ENCODE results near the gene NUP214. TPM values are rescaled to one million over a fixed set of nuclear protein-coding genes. Genes with fewer than 3 reads are reported as not detected.

Gene NUP214
- total RNA-seq, 1 donor: 53.0 TPM

GRCh38 chr9:131120620-131121228 lies 4.7 kb upstream of the NUP214 start:
- H3K27me3 ChIP-seq (ENCODE audit: insufficient read depth, low read length): no peaks in the 10 kb centered on the region
- H3K4me3 ChIP-seq (ENCODE audit: low read length): no peak overlapping the region
- peaks cover 7% of the 10 kb centered on the region for H3K4me1 ChIP-seq (ENCODE audit: insufficient read depth, low read length)
- no peaks in the 10 kb centered on the region for H3K9me3 ChIP-seq (ENCODE audit: low read depth, low read length)

- peaks cover 14% of the 10 kb centered on the region for H3K4me1 ChIP-seq (ENCODE audit: insufficient read depth, low read length)
- no peaks in the 10 kb centered on the region for H3K27me3 ChIP-seq (ENCODE audit: insufficient read depth, low read length)
- no peaks in the 10 kb centered on the region for H3K9me3 ChIP-seq (ENCODE audit: low read depth, low read length)
These were observed 4.0 kb upstream of the NUP214 start for GRCh38 chr9:131121346-131121745.

GRCh38 chr9:131122158-131122557 lies 3.2 kb upstream of the NUP214 start:
- no peaks in the 10 kb centered on the region for H3K27me3 ChIP-seq (ENCODE audit: insufficient read depth, low read length)
- H3K9me3 ChIP-seq (ENCODE audit: low read depth, low read length): no peaks in the 10 kb centered on the region
- no peak overlapping the region for H3K4me3 ChIP-seq (ENCODE audit: low read length)
- H3K4me1 ChIP-seq (ENCODE audit: insufficient read depth, low read length): peaks cover 21% of the 10 kb centered on the region

More at GRCh38 chr9:131121346-131121745, 4.0 kb upstream of the NUP214 start:
- H3K4me3 ChIP-seq (ENCODE audit: low read length): no peak overlapping the region

- H3K27me3 ChIP-seq (ENCODE audit: insufficient read depth, low read length): no peaks in the 10 kb centered on the region
- H3K9me3 ChIP-seq (ENCODE audit: low read depth, low read length): no peaks in the 10 kb centered on the region
- peak overlapping the region; percentile 90 for H3K4me3 ChIP-seq (ENCODE audit: low read length)
- peaks cover 21% of the 10 kb centered on the region for H3K4me1 ChIP-seq (ENCODE audit: insufficient read depth, low read length)
These were observed 423 bp upstream of the NUP214 start for GRCh38 chr9:131125038-131125287.

GRCh38 chr9:131126059-131126426 lies 657 bp downstream of the NUP214 start:
- peaks cover 21% of the 10 kb centered on the region for H3K4me1 ChIP-seq (ENCODE audit: insufficient read depth, low read length)
- H3K27me3 ChIP-seq (ENCODE audit: insufficient read depth, low read length): no peaks in the 10 kb centered on the region
- H3K9me3 ChIP-seq (ENCODE audit: low read depth, low read length): no peaks in the 10 kb centered on the region
- H3K4me3 ChIP-seq (ENCODE audit: low read length): peak overlapping the region; percentile 90

GRCh38 chr9:131129183-131129582 lies 3.8 kb downstream of the NUP214 start:
- no peaks in the 10 kb centered on the region for H3K27me3 ChIP-seq (ENCODE audit: insufficient read depth, low read length)
- H3K4me1 ChIP-seq (ENCODE audit: insufficient read depth, low read length): peaks cover 21% of the 10 kb centered on the region
- no peaks in the 10 kb centered on the region for H3K9me3 ChIP-seq (ENCODE audit: low read depth, low read length)
- H3K4me3 ChIP-seq (ENCODE audit: low read length): no peak overlapping the region

- Histone ChIP-seq H3K4me1 (ENCODE audit: insufficient read depth, low read length) (no peaks in the 10 kb centered on the region), H3K9me3 (ENCODE audit: low read depth, low read length) (no peaks in the 10 kb centered on the region), H3K27me3 (ENCODE audit: insufficient read depth, low read length) (no peaks in the 10 kb centered on the region), H3K4me3 (ENCODE audit: low read length) (no peak overlapping the region)
These were observed 13.3 kb downstream of the NUP214 start for GRCh38 chr9:131138676-131139075.

- H3K4me3 ChIP-seq (ENCODE audit: low read length): no peak overlapping the region
These were observed 14.7 kb downstream of the NUP214 start for GRCh38 chr9:131140112-131140511.

GRCh38 chr9:131140550-131140949 lies 15.2 kb downstream of the NUP214 start:
- H3K4me1 ChIP-seq (ENCODE audit: insufficient read depth, low read length): no peaks in the 10 kb centered on the region
- H3K27me3 ChIP-seq (ENCODE audit: insufficient read depth, low read length): no peaks in the 10 kb centered on the region
- no peak overlapping the region for H3K4me3 ChIP-seq (ENCODE audit: low read length)
- no peaks in the 10 kb centered on the region for H3K9me3 ChIP-seq (ENCODE audit: low read depth, low read length)

More at GRCh38 chr9:131140112-131140511, 14.7 kb downstream of the NUP214 start:
- no peaks in the 10 kb centered on the region for H3K4me1 ChIP-seq (ENCODE audit: insufficient read depth, low read length)
- no peaks in the 10 kb centered on the region for H3K27me3 ChIP-seq (ENCODE audit: insufficient read depth, low read length)
- no peaks in the 10 kb centered on the region for H3K9me3 ChIP-seq (ENCODE audit: low read depth, low read length)

- no peak overlapping the region for H3K4me3 ChIP-seq (ENCODE audit: low read length)
- no peaks in the 10 kb centered on the region for H3K27me3 ChIP-seq (ENCODE audit: insufficient read depth, low read length)
- no peaks in the 10 kb centered on the region for H3K4me1 ChIP-seq (ENCODE audit: insufficient read depth, low read length)
- no peaks in the 10 kb centered on the region for H3K9me3 ChIP-seq (ENCODE audit: low read depth, low read length)
These were observed 16.8 kb downstream of the NUP214 start for GRCh38 chr9:131142160-131142559.

GRCh38 chr9:131144201-131144600 lies 18.8 kb downstream of the NUP214 start:
- H3K4me1 ChIP-seq (ENCODE audit: insufficient read depth, low read length): no peaks in the 10 kb centered on the region
- H3K27me3 ChIP-seq (ENCODE audit: insufficient read depth, low read length): no peaks in the 10 kb centered on the region
- no peaks in the 10 kb centered on the region for H3K9me3 ChIP-seq (ENCODE audit: low read depth, low read length)
- H3K4me3 ChIP-seq (ENCODE audit: low read length): no peak overlapping the region

GRCh38 chr9:131145245-131145644 lies 19.9 kb downstream of the NUP214 start:
- H3K9me3 ChIP-seq (ENCODE audit: low read depth, low read length): no peaks in the 10 kb centered on the region
- H3K27me3 ChIP-seq (ENCODE audit: insufficient read depth, low read length): no peaks in the 10 kb centered on the region
- H3K4me3 ChIP-seq (ENCODE audit: low read length): no peak overlapping the region
- H3K4me1 ChIP-seq (ENCODE audit: insufficient read depth, low read length): no peaks in the 10 kb centered on the region

- Histone ChIP-seq H3K4me3 (ENCODE audit: low read length) (no peak overlapping the region), H3K9me3 (ENCODE audit: low read depth, low read length) (no peaks in the 10 kb centered on the region), H3K27me3 (ENCODE audit: insufficient read depth, low read length) (no peaks in the 10 kb centered on the region), H3K4me1 (ENCODE audit: insufficient read depth, low read length) (no peaks in the 10 kb centered on the region)
These were observed 20.8 kb downstream of the NUP214 start for GRCh38 chr9:131146186-131146585.

- Histone ChIP-seq H3K27me3 (ENCODE audit: insufficient read depth, low read length) (no peaks in the 10 kb centered on the region), H3K9me3 (ENCODE audit: low read depth, low read length) (no peaks in the 10 kb centered on the region), H3K4me3 (ENCODE audit: low read length) (no peak overlapping the region), H3K4me1 (ENCODE audit: insufficient read depth, low read length) (no peaks in the 10 kb centered on the region)
These were observed 22.9 kb downstream of the NUP214 start for GRCh38 chr9:131148276-131148675.

GRCh38 chr9:131148966-131149687 lies 23.7 kb downstream of the NUP214 start:
- Histone ChIP-seq H3K4me1 (ENCODE audit: insufficient read depth, low read length) (no peaks in the 10 kb centered on the region), H3K9me3 (ENCODE audit: low read depth, low read length) (no peaks in the 10 kb centered on the region), H3K27me3 (ENCODE audit: insufficient read depth, low read length) (no peaks in the 10 kb centered on the region), H3K4me3 (ENCODE audit: low read length) (no peak overlapping the region)

GRCh38 chr9:131149688-131150053 lies 24.3 kb downstream of the NUP214 start:
- Histone ChIP-seq H3K4me3 (ENCODE audit: low read length) (no peak overlapping the region), H3K27me3 (ENCODE audit: insufficient read depth, low read length) (no peaks in the 10 kb centered on the region), H3K9me3 (ENCODE audit: low read depth, low read length) (no peaks in the 10 kb centered on the region), H3K4me1 (ENCODE audit: insufficient read depth, low read length) (no peaks in the 10 kb centered on the region)

All from mononuclear cell (primary cell).